PC-9 (cell line): Measurements from ENCODE around the gene PITPNB. TPM values are rescaled to one million over a fixed set of nuclear protein-coding genes. Genes with fewer than 3 reads are reported as not detected.

Experiments used
- BruUV-seq: library from RNA; stranded (reverse); fragments of 400-500 nt; replicated peaks from 2 replicates; lab custom pipeline; 2021; lab: Mats Ljungman, UMichigan
- CTCF ChIA-PET: fragments of 300-600 bp; sonication (Branson Sonifier 250); formaldehyde crosslinking; loops from one replicate; lab custom pipeline; 2022; ENCODE audit warnings: antibody characterized with exemption; lab: Charles Lee
- POLR2A ChIA-PET: fragments of 300-600 bp; sonication (Branson Sonifier 250); formaldehyde crosslinking; loops from one replicate; lab custom pipeline; 2022; ENCODE audit warnings: antibody characterized with exemption; ENCODE audit not compliant: unreplicated experiment; lab: Charles Lee
- DNase-seq, 2 experiments: peaks; one replicate each; pipeline versions ENCODE4 v3.0.0 to v3.0.0-alpha.2; 2015 to 2022; ENCODE audit warnings: mixed read lengths in 1 of 2
- H2AFZ ChIP-seq: fragments of 200-600 bp; sonication (generic); 2 replicates; pipeline ENCODE4 v1.8.1; 2017; ENCODE audit warnings: antibody characterized with exemption
- H3F3A ChIP-seq: fragments of 200-600 bp; sonication (generic); 2 replicates; pipeline ENCODE4 v1.8.1; 2017; ENCODE audit warnings: antibody characterized with exemption, mild to moderate bottlenecking, low read depth; ENCODE audit not compliant: insufficient read depth
- H3K27ac ChIP-seq: fragments of 200-600 bp; sonication (generic); 2 replicates; pipeline ENCODE4 v1.6.1; 2016; ENCODE audit warnings: mixed run types
- H3K27me3 ChIP-seq: fragments of 200-600 bp; sonication (generic); 2 replicates; pipeline ENCODE4 v1.6.1; 2016; ENCODE audit warnings: low read depth, mixed run types; ENCODE audit not compliant: insufficient read depth
- H3K36me3 ChIP-seq: fragments of 200-600 bp; sonication (generic); 2 replicates; pipeline ENCODE4 v1.6.1; 2016; ENCODE audit warnings: low read depth, mixed run types
- H3K4me1 ChIP-seq: fragments of 200-600 bp; sonication (generic); replicated peaks from 2 replicates; pipeline ENCODE4 v1.6.1; 2016; ENCODE audit warnings: mixed run types; ENCODE audit not compliant: insufficient read depth
- H3K4me2 ChIP-seq: fragments of 200-600 bp; sonication (generic); 2 replicates; pipeline ENCODE4 v1.6.1; 2017; ENCODE audit warnings: mixed run types
- H3K4me3 ChIP-seq: fragments of 200-600 bp; sonication (generic); 2 replicates; pipeline ENCODE4 v1.6.1; 2016; ENCODE audit warnings: mixed run types
- H3K79me2 ChIP-seq: fragments of 200-600 bp; sonication (generic); 2 replicates; pipeline ENCODE4 v1.6.1; 2017; ENCODE audit warnings: low read depth, mixed run types
- H3K9me2 ChIP-seq: fragments of 200-600 bp; sonication (generic); 2 replicates; pipeline ENCODE4 v1.8.1; 2017; ENCODE audit warnings: mild to moderate bottlenecking; ENCODE audit not compliant: insufficient read depth
- H3K9me3 ChIP-seq: fragments of 200-600 bp; sonication (generic); 2 replicates; pipeline ENCODE4 v1.8.1; 2016; ENCODE audit warnings: low read depth; ENCODE audit not compliant: insufficient read depth
- H4K20me1 ChIP-seq: fragments of 200-600 bp; sonication (generic); 2 replicates; pipeline ENCODE4 v1.8.1; 2017; ENCODE audit not compliant: insufficient read depth
- CTCF ChIP-seq: fragments of 200-600 bp; sonication (generic); conservative IDR thresholded peaks from 2 replicates; pipeline ENCODE4 v1.6.1; 2017; ENCODE audit warnings: mixed run types, antibody characterized with exemption, mild to moderate bottlenecking, moderate library complexity
- EZH2 ChIP-seq: fragments of 200-600 bp; sonication (generic); IDR thresholded peaks from 2 replicates; pipeline ENCODE4 v1.8.0; 2017; ENCODE audit warnings: antibody characterized with exemption, low read depth
- intact Hi-C: fragments of 100-400 bp; cut with micrococcal nuclease; formaldehyde crosslinking; loops from one replicate; pipeline ENCODE4 v1.10.0; 2022; ENCODE audit not compliant: unreplicated experiment
- total RNA-seq: library from RNA; stranded (reverse); gene quantifications from 2 replicates; pipeline ENCODE4 v1.2.3, GENCODE V29; 2021

PITPNB gene
- total RNA-seq, 1 experiment from 2014 or later, result 49.6 TPM

- Histone ChIP-seq H3K4me1 (no peaks in the 10 kb centered on the region), H3K4me2 (no peak overlapping the region), H3K9me2 (no peaks in the 10 kb centered on the region), H3K4me3 (no peak overlapping the region), H3K27me3 (no peaks in the 10 kb centered on the region), H3K79me2 (peaks cover 36% of the 10 kb centered on the region), H3K36me3 (peaks cover 42% of the 10 kb centered on the region), H4K20me1 (peaks cover 28% of the 10 kb centered on the region), H3F3A (peaks cover 8% of the 10 kb centered on the region; the same call in 1 of the 2 replicates), H3K27ac (no peak overlapping the region), H3K9me3 (no peaks in the 10 kb centered on the region), H2AFZ (no peak overlapping the region)
- intact Hi-C loops, result no loop called here
- no TSS peak for BruUV-seq
- DNase-seq, result no peak
- TF ChIP-seq CTCF (no peak), EZH2 (no peak)
- ChIA-PET CTCF (no interaction called here), POLR2A (no interaction called here)
Observed at GRCh38 chr22:27874185-27874584, 44.9 kb downstream of the PITPNB start.

DNA sequence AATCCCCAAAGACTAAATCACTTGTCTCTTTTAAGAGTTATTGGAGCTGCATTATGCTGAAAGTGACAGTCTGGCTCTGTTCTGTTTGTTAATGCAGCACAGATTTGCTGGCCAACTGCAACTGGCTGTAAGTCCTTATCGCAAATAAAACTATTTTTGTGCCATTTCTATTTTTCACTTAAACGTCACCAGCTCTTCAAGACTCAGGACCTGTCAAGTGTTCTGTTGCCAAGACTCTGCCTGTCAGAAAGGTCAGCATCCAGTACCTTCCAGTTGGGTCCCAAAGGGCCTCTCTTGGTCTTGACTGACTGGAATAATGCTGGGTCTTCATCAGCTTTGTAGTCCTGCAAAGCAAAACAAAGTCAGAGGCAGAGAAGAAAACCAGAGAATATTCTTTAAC is 45.6 kb downstream of the PITPNB start:
- no peaks in the 10 kb centered on the region for H3K4me1 ChIP-seq
- no peak overlapping the region for H2AFZ ChIP-seq
- BruUV-seq, result no TSS peak
- no peaks in the 10 kb centered on the region for H3K9me3 ChIP-seq
- ChIA-PET CTCF (no interaction called here), POLR2A (no interaction called here)
- no peak overlapping the region for H3K4me2 ChIP-seq
- intact Hi-C loops, result no loop called here
- TF ChIP-seq EZH2 (no peak), CTCF (no peak)
- H3K27ac ChIP-seq, result no peak overlapping the region
- H3K4me3 ChIP-seq, result no peak overlapping the region
- DNase-seq, result no peak
- no peaks in the 10 kb centered on the region for H3K27me3 ChIP-seq
- no peaks in the 10 kb centered on the region for H3K9me2 ChIP-seq
- H3K36me3 ChIP-seq, result peaks cover 38% of the 10 kb centered on the region
- H4K20me1 ChIP-seq, result peaks cover 25% of the 10 kb centered on the region
- peaks cover 8% of the 10 kb centered on the region; the same call in 1 of the 2 replicates for H3F3A ChIP-seq
- H3K79me2 ChIP-seq, result peaks cover 29% of the 10 kb centered on the region

GRCh38 chr22:27872488-27872887 is 46.6 kb downstream of the PITPNB start:
- intact Hi-C loops, result no loop called here
- no peak for DNase-seq
- peaks cover 3% of the 10 kb centered on the region for H3K4me1 ChIP-seq
- H3K9me2 ChIP-seq, result no peaks in the 10 kb centered on the region
- peaks cover 16% of the 10 kb centered on the region for H3F3A ChIP-seq
- no peak for TF ChIP-seq EZH2
- TF ChIP-seq CTCF, result no peak
- H3K79me2 ChIP-seq, result peaks cover 19% of the 10 kb centered on the region
- H3K4me3 ChIP-seq, result no peak overlapping the region
- CTCF ChIA-PET, result no interaction called here
- no TSS peak for BruUV-seq
- no peak overlapping the region for H3K27ac ChIP-seq
- H3K9me3 ChIP-seq, result no peaks in the 10 kb centered on the region
- H3K27me3 ChIP-seq, result no peaks in the 10 kb centered on the region
- H3K4me2 ChIP-seq, result no peak overlapping the region
- no peak overlapping the region for H2AFZ ChIP-seq
- POLR2A ChIA-PET, result no interaction called here
- H3K36me3 ChIP-seq, result peaks cover 39% of the 10 kb centered on the region
- peaks cover 16% of the 10 kb centered on the region for H4K20me1 ChIP-seq
